Breast epithelium (tissue), 4 donors: ENCODE data around the gene EFTUD2. TPM values are rescaled to one million over a fixed set of nuclear protein-coding genes. Genes with fewer than 3 reads are reported as not detected.

ENCODE experiments used
- DNase-seq, 2 donors: peaks; one replicate each; pipeline ENCODE4 v3.0.0-alpha.2; 2019; ENCODE audit warnings: low spot score in 2 of 2
- H3K27ac ChIP-seq, 2 donors: fragments of 200-600 bp; sonication (generic) in 1 of 2; one replicate each; pipeline ENCODE4 v1.5.1; 2016 to 2019; ENCODE audit warnings: mild to moderate bottlenecking in 1 of 2
- H3K27me3 ChIP-seq, 2 donors: fragments of 200-600 bp; sonication (generic) in 1 of 2; one replicate each; pipeline versions ENCODE4 v1.5.1 to v1.6.0; 2017 to 2019; ENCODE audit warnings: control low read depth in 1 of 2, mild to moderate bottlenecking in 1 of 2
- H3K36me3 ChIP-seq: fragments of 200-600 bp; one replicate; pipeline ENCODE4 v1.5.1; 2019
- H3K4me1 ChIP-seq, 2 donors: fragments of 200-600 bp; sonication (generic); one replicate each; pipeline ENCODE4 v1.5.1; 2016 to 2019; ENCODE audit warnings: control low read depth in 1 of 2
- H3K4me3 ChIP-seq, 3 donors: fragments of 200-600 bp; sonication (generic); 1 replicate in 2 of 3; 2 replicates in 1 of 3; pipeline ENCODE4 v1.5.1; 2016 to 2019; ENCODE audit warnings: mild to moderate bottlenecking in 3 of 3, moderate library complexity in 2 of 3
- H3K9me3 ChIP-seq, 2 donors: fragments of 200-600 bp; sonication (generic) in 1 of 2; one replicate each; pipeline ENCODE4 v1.5.1; 2016 to 2019; ENCODE audit warnings: control low read depth in 1 of 2
- CTCF ChIP-seq, 3 donors: fragments of 450-650 bp; IDR thresholded peaks; one replicate each; pipeline ENCODE4 v1.5.1; 2016 to 2017; ENCODE audit warnings: antibody characterized with exemption in 3 of 3, mild to moderate bottlenecking in 3 of 3, moderate library complexity in 3 of 3
- POLR2A ChIP-seq: fragments of 450-650 bp; IDR thresholded peaks from one replicate; pipeline ENCODE4 v1.6.1; 2016; ENCODE audit warnings: antibody characterized with exemption, mild to moderate bottlenecking, moderate library complexity
- POLR2AphosphoS5 ChIP-seq, 3 donors: sonication (generic); formaldehyde crosslinking; IDR thresholded peaks; one replicate each; pipeline ENCODE4 v1.6.1; 2017; ENCODE audit warnings: antibody characterized with exemption in 3 of 3
- intact Hi-C: fragments of 100-400 bp; cut with DNase I; formaldehyde crosslinking; loops from one replicate; pipeline ENCODE4 v1.15.1; 2023; ENCODE audit warnings: low total_unique reads
- total RNA-seq, 3 donors: library from RNA; depleted of rRNA; stranded (reverse); fragments of >200 nt; gene quantifications; one replicate each; pipeline ENCODE4 v1.1.0, GENCODE V29; 2016

The EFTUD2 gene
- total RNA-seq, 3 donors from 2014 or later, result 58.1 to 71.4 (median 60.0) TPM

GRCh38 chr17:44877121-44877520 is 22.1 kb downstream of the EFTUD2 start:
- Histone ChIP-seq H3K36me3 (peaks cover 9% of the 10 kb centered on the region), H3K27ac (no peak overlapping the region), H3K27me3 (no peaks in the 10 kb centered on the region), H3K4me3 (no peak overlapping the region), H3K9me3 (no peaks in the 10 kb centered on the region), H3K4me1 (no peaks in the 10 kb centered on the region)
- no peak for DNase-seq
- intact Hi-C loops, result no loop called here
- TF ChIP-seq CTCF (IDR thresholded peaks at IDR 0.05) (no peak), POLR2A (no peak), POLR2AphosphoS5 (IDR thresholded peaks at IDR 0.05) (no peak)

- DNase-seq, result no peak
- Histone ChIP-seq H3K27me3 (no peaks in the 10 kb centered on the region), H3K36me3 (peaks cover 8% of the 10 kb centered on the region), H3K4me3 (no peak overlapping the region), H3K27ac (no peak overlapping the region), H3K4me1 (no peaks in the 10 kb centered on the region), H3K9me3 (no peaks in the 10 kb centered on the region)
- no peak for TF ChIP-seq POLR2A
- intact Hi-C loops, result no loop called here
Observed at GRCh38 chr17:44875761-44876160, 23.5 kb downstream of the EFTUD2 start.

GRCh38 chr17:44872131-44872768 is 27.0 kb downstream of the EFTUD2 start:
- H3K9me3 ChIP-seq, result no peaks in the 10 kb centered on the region
- intact Hi-C loops, result loop anchor here (5.0 kb wide), 1 partner anchor 100 kb away; no protein-coding TSS in a partner anchor
- peaks cover 6% of the 10 kb centered on the region for H3K36me3 ChIP-seq
- H3K27me3 ChIP-seq, result no peaks in the 10 kb centered on the region
- H3K4me3 ChIP-seq, result no peak overlapping the region
- TF ChIP-seq POLR2AphosphoS5 (IDR thresholded peaks at IDR 0.05) (no peak), CTCF (IDR thresholded peaks at IDR 0.05) (no peak), POLR2A (no peak)
- H3K27ac ChIP-seq, result no peak overlapping the region
- H3K4me1 ChIP-seq, result no peaks in the 10 kb centered on the region
- no peak for DNase-seq

- TF ChIP-seq POLR2A, result no peak
- TF ChIP-seq POLR2AphosphoS5 (IDR thresholded peaks at IDR 0.05), result no peak
- TF ChIP-seq CTCF (IDR thresholded peaks at IDR 0.05), result no peak
- intact Hi-C loops, result loop anchor here (5.0 kb wide), 1 partner anchor 99 kb away; no protein-coding TSS in a partner anchor
- peaks cover 6% of the 10 kb centered on the region for H3K36me3 ChIP-seq
Observed at GRCh38 chr17:44871556-44871955, 27.7 kb downstream of the EFTUD2 start.

GRCh38 chr17:44867841-44868240 is 31.4 kb downstream of the EFTUD2 start:
- Histone ChIP-seq H3K27ac (no peak overlapping the region), H3K4me1 (no peaks in the 10 kb centered on the region), H3K27me3 (no peaks in the 10 kb centered on the region), H3K9me3 (no peaks in the 10 kb centered on the region), H3K4me3 (no peak overlapping the region), H3K36me3 (peaks cover 12% of the 10 kb centered on the region)
- TF ChIP-seq POLR2A (no peak), CTCF (IDR thresholded peaks at IDR 0.05) (no peak), POLR2AphosphoS5 (IDR thresholded peaks at IDR 0.05) (no peak)
- DNase-seq, result no peak
- intact Hi-C loops, result no loop called here

More at GRCh38 chr17:44871556-44871955, 27.7 kb downstream of the EFTUD2 start:
- no peak for DNase-seq
- H3K4me1 ChIP-seq, result no peaks in the 10 kb centered on the region
- no peaks in the 10 kb centered on the region for H3K9me3 ChIP-seq
- no peaks in the 10 kb centered on the region for H3K27me3 ChIP-seq
- H3K4me3 ChIP-seq, result no peak overlapping the region
- H3K27ac ChIP-seq, result no peak overlapping the region
